DMS153 (cell line): Measurements from ENCODE around the gene DUOX2.

Experiments
- DNase-seq: peaks from one replicate; lab custom pipeline; 2025; lab: John Stamatoyannopoulos, UW

Gene DUOX2

DNA sequence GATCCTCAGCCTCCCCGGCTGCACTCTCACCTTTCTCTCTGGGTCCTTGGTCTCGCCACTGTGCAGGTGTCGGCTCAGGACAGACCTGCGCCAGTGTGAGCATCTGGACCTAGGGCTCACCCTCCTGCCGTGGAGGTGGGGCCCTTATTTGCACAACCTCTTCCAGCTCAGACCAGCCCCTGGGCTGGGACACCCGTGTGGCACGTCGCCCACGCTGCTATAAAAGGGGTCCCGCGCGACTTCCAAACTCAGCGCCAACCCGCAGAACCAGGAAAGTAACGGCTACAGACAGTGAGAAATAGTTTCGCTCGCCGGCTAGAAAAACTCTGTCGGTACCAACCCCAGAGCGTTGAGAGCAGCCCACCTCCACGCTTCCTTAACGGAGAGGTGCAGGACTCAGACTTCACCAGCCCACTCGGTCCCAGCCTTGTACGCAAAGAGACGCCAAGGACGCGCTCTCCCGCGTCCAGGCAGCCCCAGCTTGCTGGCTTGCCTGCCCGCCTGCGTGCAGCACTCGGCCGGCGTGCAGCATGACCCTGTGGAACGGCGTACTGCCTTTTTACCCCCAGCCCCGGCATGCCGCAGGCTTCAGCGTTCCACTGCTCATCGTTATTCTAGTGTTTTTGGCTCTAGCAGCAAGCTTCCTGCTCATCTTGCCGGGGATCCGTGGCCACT lies at the start of gene DUOX2, which contains the start of gene DUOXA2:
DUOX2 (minus strand) TSS at position 97 of the 675 bp plus-strand sequence. CDS start 761 bp downstream, outside the sequence.
DUOXA2 (plus strand) TSS at position 251 of the 675 bp plus-strand sequence; CDS start at position 531, 280 bp downstream.
- DNase-seq = no peak

DNA sequence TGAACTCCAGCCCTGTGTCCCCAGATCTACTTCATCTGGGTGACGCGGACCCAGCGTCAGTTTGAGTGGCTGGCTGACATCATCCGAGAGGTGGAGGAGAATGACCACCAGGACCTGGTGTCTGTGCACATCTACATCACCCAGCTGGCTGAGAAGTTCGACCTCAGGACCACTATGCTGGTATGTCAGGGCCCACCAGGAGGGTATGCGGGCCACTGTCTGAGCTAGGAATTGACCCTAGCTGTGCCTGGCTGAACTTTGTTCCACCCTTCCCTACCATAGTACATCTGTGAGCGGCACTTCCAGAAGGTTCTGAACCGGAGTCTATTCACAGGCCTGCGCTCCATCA lies 49.5 kb upstream of the DUOX2 start:
- no peak for DNase-seq

DNA sequence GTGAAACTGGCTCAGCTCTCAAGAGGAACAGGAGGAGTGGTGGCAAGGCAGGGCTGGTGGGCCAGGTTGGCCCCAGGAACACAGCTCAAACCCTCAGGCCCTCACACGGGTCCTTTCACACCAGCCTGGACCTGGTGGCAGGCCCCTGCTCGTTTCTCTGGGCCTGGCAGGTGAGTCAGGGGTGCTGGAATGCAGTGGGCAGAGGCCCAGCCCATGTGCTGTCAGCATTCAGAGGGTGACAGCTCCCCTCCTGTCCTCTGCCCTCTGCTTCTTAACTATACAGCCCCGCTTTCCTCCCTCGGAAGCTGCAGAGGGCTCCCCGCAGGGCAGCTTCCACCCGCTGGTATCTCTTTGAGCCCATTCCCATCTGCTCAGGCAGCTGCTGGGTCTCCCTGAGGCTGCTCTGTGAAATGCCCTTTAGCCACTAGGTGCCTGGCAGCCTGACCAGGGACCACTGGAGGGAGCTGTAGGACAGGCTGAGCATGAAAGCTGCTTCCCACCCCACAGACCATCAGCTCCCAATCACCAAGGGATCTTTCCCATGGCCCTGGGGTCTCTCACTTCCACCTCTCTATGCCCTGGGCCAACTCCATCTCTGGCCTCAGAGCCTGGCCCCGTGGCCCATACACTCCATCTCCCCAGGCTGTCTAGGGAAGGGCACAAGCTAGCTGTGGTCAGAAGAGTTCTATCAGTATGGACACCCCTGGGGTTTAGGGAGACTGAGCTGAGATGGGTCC lies 49.0 kb upstream of the DUOX2 start:
- no peak for DNase-seq

DNA sequence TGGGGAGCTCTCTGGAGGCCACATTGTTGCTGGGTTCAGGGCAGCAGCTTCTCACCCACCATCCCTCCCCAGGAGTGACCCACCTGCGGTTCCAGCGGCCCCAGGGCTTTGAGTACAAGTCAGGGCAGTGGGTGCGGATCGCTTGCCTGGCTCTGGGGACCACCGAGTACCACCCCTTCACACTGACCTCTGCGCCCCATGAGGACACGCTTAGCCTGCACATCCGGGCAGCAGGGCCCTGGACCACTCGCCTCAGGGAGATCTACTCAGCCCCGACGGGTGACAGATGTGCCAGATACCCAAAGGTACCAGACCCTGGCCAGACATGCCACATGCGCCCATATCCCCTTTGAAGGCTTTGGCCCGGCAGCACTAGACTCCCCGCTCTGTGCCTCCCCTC lies 47.7 kb upstream of the DUOX2 start:
- no peak for DNase-seq

DNA sequence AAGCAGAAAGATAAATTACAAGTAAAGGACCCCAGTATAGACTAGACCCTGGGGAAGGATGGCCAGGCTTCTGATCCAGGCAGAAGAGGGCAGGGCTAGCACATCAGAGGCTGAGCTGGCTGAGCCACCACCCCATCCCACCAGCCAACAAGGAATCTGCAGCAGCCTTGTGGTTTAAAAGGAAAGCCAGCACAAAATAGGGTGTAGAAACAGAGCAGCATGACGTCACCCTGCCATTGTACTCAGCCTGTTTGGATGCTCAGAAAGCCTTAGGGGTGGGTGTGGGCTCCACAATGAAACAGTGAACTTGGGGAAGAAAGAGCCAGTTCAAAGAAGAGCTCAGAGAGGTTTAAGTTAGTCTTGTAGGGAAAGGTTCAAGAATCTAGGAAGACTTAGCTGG lies 44.0 kb upstream of the DUOX2 start:
- no peak for DNase-seq

DNA sequence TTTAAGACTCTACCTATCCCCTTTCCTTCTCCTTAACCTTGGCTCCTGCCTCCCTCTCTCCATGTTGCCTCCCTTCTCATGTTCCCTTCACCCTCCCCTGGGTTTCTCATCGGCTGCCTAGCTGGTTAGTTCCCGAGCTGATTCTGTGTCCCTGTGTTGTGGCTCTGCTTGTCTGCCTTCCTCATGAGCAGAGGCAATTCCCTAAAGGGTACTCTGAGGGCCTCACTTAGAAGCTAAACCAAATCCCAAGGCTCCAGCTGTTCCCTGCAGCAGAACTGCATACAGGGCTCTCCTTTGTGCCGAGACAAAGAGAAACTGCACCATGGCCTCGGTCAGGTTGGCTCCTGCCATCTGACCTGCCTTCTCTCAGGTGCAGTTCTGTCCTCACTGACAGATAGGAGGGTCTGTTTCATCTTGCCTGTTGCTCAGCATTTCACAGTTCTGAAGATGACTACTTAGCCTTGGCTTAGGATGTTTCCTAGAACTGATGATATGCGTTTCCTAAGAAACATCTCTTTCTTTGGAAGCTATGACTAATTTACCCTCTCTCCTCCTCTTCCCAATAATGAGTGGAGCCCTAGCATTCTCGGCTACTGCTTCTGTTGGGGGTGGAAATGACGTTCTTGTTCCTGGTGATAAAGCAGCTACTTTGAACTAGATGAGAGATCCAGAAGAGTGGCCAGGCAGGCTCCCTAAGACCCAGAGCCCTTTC lies 42.9 kb upstream of the DUOX2 start:
- DNase-seq = no peak

DNA sequence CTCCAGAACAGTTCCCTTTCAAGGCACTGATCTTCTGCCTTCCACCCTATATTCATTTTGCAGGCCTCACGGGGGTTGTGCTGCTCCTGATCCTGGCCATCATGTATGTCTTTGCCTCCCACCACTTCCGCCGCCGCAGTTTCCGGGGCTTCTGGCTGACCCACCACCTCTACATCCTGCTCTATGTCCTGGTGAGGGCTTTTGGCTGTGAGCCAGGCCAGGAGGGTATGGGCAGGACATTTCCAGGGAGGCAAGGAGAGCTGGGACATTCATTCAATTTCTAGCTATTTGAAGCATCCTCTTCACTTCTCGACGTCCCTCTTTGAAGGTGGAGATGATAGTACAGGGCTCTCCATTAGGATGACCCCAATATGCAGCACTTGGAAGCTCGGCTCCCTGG lies 41.8 kb upstream of the DUOX2 start:
- no peak for DNase-seq

DNA sequence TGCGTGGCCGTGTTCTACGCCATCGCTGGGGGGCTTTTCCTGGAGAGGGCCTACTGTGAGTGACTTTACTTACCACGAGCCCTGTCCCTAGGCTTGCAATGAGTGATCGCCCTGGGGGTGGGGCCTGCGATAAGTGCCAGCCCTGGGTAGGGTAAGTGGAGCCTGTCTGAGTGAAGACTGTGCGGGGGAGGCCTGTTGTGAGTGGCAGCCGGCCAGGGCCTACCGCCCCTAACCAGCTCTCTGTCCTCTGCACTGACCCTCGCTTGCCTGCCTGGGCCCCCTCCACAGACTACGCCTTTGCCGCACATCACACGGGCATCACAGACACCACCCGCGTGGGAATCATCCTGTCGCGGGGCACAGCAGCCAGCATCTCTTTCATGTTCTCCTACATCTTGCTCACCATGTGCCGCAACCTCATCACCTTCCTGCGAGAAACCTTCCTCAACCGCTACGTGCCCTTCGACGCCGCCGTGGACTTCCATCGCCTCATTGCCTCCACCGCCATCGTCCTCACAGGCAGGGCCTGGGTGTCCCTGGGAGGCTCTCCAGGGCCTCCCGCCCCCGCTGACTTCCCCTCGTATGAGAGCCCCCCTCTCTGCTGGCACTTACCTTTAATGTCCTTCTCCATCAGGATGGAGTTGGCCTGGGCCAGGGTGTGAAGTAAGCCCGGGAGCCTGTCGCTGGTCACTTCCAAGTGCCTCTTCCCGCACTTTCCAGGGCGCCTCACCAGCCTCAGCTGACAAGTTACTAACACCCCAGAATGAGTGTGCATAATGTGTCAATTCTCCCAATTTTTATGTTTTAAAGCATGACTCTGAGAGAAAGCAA lies 38.2 kb upstream of the DUOX2 start:
- DNase-seq = no peak

DNA sequence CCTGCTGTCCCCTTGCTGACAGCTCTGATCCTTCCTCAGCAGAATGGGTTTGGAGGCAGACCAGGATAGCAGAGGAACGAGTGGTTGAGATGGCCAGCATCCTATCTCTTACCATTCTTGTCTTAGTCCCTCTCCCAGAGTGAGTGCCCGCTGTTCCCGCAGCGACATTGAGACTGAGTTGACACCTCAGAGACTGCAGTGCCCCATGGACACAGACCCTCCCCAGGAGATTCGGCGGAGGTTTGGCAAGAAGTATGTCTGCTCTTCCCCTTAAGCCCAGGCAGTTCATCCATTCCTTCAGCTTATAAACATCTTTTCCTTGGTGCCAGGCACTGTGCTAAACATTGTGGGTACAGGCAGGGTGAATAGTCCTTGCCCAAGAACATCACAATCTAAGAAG lies 37.0 kb upstream of the DUOX2 start:
- DNase-seq = no peak

DNA sequence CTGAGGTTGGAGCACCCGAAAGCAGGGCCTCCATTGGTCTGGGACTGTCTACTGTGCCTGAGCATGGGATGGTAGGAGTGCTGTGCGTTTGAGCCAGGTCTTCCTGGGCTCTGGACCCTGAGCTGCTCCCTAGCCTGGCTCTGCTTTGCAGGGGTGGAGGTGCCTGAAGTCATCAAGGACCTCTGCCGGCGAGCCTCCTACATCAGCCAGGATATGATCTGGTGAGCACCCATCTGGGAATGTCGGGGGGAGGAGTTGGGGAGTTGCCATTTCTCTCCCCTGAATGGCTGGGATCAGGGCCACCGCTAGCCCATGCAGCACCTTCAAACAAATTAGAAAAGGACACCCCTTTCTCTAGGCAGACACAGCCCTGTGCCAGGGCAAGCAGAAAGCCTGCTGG lies 36.5 kb upstream of the DUOX2 start:
- DNase-seq = no peak

DNA sequence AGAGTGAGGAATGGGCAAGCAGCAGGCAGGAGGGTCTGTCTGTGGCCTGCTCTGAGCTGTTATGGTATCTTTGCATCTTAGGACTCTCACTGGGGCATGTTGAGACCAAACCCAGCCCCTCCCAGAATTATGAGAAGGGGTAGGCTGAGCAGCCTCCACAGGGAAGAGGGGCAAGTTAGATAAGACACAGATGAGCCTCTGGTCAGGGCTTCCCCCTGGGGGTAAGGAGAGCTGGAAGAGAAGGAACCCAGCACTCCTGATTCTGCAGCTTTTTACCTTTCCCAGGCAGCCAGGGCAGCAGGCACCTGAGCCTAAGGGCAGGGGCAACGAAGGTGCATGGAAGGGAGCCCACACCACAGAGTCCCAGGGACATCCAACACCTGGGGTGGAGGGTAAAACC lies 35.1 kb upstream of the DUOX2 start:
- no peak for DNase-seq

DNA sequence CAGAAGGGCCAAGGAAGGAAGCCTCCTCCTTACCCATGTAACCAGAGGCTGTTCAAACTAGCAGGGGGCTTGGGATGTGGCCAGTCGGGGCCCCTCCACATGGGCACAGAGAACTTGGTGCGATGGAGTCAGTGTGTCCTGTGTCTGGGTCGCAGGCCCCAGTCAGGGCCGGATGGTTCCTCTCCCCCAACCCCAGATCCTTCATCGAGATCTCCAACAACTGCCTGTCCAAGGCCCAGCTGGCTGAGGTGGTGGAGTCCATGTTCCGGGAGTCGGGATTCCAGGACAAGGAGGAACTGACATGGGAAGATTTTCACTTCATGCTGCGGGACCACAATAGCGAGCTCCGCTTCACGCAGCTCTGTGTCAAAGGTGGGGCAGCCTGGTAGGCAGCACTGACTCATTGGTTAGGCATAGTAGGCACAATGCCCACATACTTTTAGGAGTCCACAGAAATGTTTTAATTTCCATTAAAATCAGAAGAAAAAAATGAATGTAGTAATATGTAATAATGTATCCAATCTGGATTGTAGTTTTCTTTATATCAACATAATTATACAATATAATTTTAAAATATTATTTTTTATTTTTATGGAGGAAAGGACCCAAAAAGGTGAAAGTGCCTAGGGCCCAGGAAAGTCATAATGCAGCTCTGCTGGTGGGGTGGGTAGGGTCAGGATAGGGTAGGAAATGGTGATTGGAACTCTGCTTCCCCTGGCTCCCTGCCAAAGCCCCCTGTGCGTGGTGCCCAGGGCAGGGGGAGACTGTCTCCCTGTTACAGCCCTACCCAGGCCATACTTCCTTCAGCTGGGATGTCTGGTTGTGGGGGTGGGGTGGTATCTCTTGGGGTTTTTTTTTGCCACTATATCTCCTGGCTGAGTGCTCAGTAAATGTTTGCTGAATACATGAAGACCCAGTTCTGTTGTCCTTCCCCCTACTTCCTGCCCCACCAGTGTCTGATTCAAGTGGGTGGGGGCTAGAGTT lies 34.4 kb upstream of the DUOX2 start:
- DNase-seq = no peak

DNA sequence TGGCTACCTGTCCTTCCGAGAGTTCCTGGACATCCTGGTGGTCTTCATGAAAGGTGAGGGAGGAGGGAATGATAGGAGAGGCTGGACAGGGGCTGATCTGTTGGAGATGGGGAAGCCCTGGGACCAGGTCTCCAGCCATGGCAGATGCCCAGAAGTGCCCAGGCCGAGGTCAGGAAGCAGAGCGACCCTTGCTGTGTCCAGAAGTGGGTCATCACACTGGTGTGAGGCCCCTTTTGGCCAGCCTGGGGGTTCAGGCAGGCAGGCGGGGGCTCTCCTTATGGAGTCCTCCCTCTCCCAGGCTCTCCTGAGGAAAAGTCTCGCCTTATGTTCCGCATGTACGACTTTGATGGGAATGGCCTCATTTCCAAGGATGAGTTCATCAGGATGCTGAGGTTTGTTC lies 33.6 kb upstream of the DUOX2 start:
- no peak for DNase-seq

DNA sequence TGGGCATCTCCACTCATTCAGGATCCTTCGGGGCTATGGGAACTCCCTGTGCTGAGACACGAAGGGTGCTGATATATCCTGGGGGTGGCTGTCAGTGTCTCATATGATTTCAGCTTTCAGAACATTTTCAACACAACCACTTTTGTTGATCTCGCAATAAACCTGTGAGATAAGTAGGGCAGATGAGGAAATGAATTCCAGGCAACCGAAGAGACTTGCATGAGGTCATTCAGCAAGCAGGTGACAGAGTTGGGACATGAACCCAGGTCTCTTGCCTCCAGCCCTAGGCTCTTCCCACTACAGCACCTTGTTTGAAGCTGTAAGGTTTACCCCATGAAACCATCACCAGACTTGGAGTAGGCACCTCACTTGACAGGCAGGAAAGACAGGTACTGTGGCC lies 32.4 kb upstream of the DUOX2 start:
- no peak for DNase-seq

DNA sequence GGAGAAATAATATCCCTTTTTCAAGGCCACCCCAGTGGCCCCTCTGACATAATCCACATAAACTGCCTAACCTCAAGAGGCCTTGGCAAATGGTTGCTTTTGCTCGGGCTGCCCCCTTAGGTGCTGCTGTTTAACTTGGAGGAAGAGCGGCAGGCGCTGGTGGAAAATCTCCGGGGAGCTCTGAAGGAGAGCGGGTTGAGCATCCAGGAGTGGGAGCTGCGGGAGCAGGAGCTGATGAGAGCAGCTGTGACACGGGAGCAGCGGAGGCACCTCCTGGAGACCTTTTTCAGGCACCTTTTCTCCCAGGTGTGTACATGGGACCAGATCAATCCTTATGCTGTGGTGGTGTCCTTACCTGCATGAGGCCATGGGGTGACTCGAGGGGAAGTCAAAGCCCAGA lies 30.8 kb upstream of the DUOX2 start:
- DNase-seq = no peak

DNA sequence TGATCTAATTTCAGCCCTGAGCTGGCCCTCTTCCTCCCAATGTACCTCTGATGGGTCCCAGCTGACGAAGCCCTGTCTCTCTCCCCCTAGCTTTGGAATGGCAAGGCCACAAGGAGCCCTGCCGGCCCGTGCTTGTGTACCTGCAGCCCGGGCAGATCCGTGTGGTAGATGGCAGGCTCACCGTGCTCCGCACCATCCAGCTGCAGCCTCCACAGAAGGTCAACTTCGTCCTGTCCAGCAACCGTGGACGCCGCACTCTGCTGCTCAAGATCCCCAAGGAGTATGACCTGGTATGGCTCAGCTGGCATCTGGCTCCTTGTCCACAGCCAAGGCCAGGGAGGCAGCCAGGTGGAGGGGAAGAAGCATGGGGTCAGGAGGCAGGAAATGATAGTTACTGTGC lies 30.0 kb upstream of the DUOX2 start:
- DNase-seq = no peak

DNA sequence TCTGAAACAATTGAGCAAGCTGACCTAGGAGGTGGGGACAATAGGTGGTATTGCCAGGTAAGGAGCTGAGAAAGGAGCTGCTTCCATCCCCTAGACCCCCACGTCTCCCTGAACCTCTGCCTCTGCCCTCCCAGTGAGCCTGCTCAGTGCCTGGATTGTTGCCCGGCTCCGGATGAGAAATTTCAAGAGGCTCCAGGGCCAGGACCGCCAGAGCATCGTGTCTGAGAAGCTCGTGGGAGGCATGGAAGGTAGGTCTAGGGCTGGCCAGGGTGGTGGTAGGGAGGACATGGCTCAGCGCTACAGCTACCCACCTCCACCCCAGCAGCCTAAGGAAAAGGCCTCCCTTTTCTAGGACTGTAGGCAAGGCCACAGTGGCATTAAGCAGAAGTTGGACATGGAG lies 29.1 kb upstream of the DUOX2 start:
- no peak for DNase-seq

DNA sequence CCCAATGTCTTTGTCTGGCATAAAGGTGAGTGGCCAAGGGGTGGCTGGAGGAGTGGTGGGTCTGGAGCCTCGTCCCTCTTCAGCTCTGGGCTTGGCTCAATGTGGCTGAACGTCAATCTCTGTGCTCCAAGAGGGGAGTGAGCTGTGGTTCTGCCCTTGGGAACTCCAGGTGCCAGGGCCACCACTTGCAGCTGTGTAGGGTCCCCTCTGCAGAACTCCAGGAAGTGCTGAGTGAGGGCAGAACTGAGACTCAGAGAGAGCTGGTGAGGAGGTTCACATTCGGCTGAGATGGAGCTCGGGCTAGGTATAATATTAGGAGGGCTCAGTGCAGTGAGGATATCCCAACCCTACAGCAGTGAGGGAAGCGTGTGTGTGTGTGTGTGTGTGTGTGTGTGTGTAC lies 27.4 kb upstream of the DUOX2 start:
- DNase-seq = no peak

DNA sequence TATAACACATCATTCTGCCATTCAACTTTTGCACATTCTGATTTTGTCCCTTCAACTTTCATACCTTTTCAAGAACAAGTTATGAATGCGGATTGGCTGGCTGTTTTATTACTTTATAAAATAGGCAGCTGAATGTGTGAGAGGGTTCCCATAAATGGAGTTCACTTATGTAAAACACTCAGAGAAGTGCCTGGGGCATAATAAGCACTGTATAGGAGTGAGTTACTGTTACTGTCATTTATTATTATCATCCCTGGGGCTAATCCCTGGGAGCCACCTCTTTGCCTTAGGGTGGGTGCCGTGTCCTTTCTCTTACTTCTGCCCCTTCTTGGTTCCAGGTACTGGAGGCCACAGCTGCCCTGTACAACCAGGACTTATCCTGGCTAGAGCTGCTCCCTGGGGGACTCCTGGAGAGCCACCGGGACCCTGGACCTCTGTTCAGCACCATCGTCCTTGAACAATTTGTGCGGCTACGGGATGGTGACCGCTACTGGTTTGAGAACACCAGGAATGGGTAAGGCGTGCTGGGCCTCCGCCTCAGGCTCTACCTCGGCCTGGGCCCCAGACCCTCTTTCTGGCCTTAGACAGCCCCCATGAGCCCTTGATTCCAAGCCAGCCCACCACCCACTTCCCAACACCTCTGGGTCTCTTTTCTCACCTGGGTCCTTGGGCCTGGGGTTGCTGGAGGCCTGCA lies 26.7 kb upstream of the DUOX2 start:
- DNase-seq = no peak

DNA sequence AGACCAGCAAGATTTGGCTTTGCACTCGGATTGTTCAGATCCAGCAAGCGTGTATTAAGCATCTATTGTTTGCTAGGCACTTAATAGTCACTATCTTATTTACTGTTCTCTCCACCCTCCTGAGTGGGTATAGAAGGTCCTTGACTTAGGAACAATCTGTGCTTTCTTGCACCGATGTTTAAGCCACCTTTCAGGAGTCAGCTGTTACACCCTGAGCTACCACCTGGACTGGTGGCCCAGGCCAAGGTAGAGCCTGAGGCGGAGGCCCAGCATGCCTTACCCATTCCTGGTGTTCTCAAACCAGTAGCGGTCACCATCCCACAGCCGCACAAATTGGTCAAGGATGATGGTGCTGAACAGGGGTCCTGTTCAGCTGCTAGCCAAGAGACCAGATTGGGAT lies 25.8 kb upstream of the DUOX2 start:
- no peak for DNase-seq
